Measurements from ENCODE around the gene STK35. TPM values are rescaled to one million over a fixed set of nuclear protein-coding genes. Genes with fewer than 3 reads are reported as not detected.

The STK35 gene
- total RNA-seq (1 to 10 TPM; 4.8 to 8.3 (median 5.4) TPM), polyA plus RNA-seq (1 to 10 TPM; 2.5 to 3.4 (median 2.7) TPM)
- long read RNA-seq, donor 1, partial matches to known transcripts, result 0 of 3 reads
- long read RNA-seq, donor 1, other reads (novel, unspliced or antisense), result 3 of 3 reads
- long read RNA-seq, donor 2, full-length matches to known transcripts, result 1 of 12 reads
- long read RNA-seq, donor 2, partial matches to known transcripts, result 3 of 12 reads
- long read RNA-seq, donor 2, other reads (novel, unspliced or antisense), result 8 of 12 reads

- no peaks in the 10 kb centered on the region for H3K27me3 ChIP-seq (ENCODE audit: insufficient read depth in 3 of 3, low read length in 2 of 3)
- H3K4me1 ChIP-seq, result peaks cover 33% of the 10 kb centered on the region
- peak within 1 kb of the TSS; percentile 99 for H3K27ac ChIP-seq
- no peak for DNase-seq
- WGBS, 3 donors, result 1 to 2% (median 2%) methylated on average over 32 of the region's 32 CpGs
- ATAC-seq, result peak; percentile 75 to 78 (median 76)
- peaks cover 0 to under 1% of the 10 kb centered on the region in 2 donors for H3K36me3 ChIP-seq (ENCODE audit: insufficient read depth in 1 of 2, low read depth in 1 of 2)
- TF ChIP-seq CTCF (IDR thresholded peaks at IDR 0.05), result no peak
- intact Hi-C loops (cut with DNase I), result loop anchor here (5.0 to 10.0 kb wide), 2 partner anchors 41 to 206 kb away; partner anchors contain the start of gene SIRPA (in 2 of the 2)
- no peaks in the 10 kb centered on the region for H3K9me3 ChIP-seq
- peak within 1 kb of the TSS; percentile 93 for H3K4me3 ChIP-seq
These were observed at the start of gene STK35 for GRCh38 chr20:2101057-2101864. TSS of gene STK35 (plus strand) at chr20:2101827. CDS start at chr20:2101882, 55 bp downstream.

DNA sequence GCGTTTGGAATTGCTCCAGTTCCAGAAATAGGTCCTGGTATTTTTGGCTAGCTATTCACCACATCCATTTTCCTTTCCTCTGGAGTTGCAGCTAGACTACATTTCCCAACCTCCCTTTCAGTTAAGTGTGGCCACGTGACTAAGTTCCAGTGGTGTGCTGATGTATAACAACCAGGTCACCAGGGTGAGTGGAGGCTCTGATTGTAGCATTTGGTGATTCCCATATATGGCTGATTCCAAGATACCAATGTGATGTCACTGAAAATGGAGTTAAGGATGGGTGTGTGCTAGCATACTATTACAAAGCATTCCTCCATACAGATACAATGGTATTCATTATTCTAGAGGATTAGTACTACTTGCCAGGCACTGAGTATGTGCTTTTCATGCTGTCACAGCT, 49.7 kb upstream of the STK35 start:
- peaks cover 0 to 4% (median 1%) of the 10 kb centered on the region in 3 donors for H3K27me3 ChIP-seq (ENCODE audit: insufficient read depth in 3 of 3, low read length in 2 of 3)
- no peak overlapping the region for H3K4me3 ChIP-seq
- WGBS, 3 donors, result 34 to 43% (median 36%) methylated on average over 2 of the region's 2 CpGs
- ATAC-seq, result no peak
- H3K4me1 ChIP-seq, result no peaks in the 10 kb centered on the region
- intact Hi-C loops (cut with DNase I), result no loop called here
- no peak for DNase-seq
- H3K9me3 ChIP-seq, result peaks cover 5% of the 10 kb centered on the region
- H3K27ac ChIP-seq, result no peak overlapping the region
- H3K36me3 ChIP-seq (ENCODE audit: insufficient read depth in 1 of 2, low read depth in 1 of 2), result no peaks in the 10 kb centered on the region
- TF ChIP-seq CTCF (IDR thresholded peaks at IDR 0.05), result no peak

GRCh38 chr20:2052741-2053140, 48.9 kb upstream of the STK35 start:
- intact Hi-C loops (cut with DNase I), result no loop called here
- H3K27me3 ChIP-seq (ENCODE audit: insufficient read depth in 3 of 3, low read length in 2 of 3), result peaks cover 0 to 4% (median 1%) of the 10 kb centered on the region in 3 donors
- WGBS, 3 donors, result 40 to 63% (median 44%) methylated on average over 1 of the region's 1 CpG
- no peak overlapping the region for H3K27ac ChIP-seq
- TF ChIP-seq CTCF (IDR thresholded peaks at IDR 0.05), result no peak
- no peak for DNase-seq
- ATAC-seq, result no peak
- H3K36me3 ChIP-seq (ENCODE audit: insufficient read depth in 1 of 2, low read depth in 1 of 2), result no peaks in the 10 kb centered on the region
- peaks cover 5% of the 10 kb centered on the region for H3K9me3 ChIP-seq
- H3K4me1 ChIP-seq, result no peaks in the 10 kb centered on the region
- H3K4me3 ChIP-seq, result no peak overlapping the region

DNA sequence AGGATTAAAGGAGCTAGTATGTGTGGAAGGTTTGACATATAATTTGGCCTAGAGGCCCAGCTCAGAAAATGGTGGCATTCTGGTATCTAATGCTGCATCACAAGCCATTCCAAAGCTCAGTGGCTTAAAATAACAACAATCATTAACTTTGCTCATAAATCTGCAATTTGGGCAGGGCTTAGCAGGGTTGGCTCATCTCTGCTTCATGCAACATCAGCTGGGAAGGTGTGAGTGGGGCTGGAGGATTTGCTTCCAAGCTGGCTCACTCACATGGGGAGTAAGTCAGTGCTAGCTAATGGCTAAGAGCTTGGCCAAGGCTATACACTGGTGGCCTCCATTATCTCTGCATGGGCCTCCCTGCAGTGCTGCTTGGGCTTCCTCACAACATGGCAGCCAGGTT, 48.0 kb upstream of the STK35 start:
- Histone ChIP-seq H3K27me3 (ENCODE audit: insufficient read depth in 3 of 3, low read length in 2 of 3) (peaks cover 0 to 2% (median 2%) of the 10 kb centered on the region in 3 donors), H3K4me3 (no peak overlapping the region), H3K9me3 (peaks cover 5% of the 10 kb centered on the region), H3K36me3 (ENCODE audit: insufficient read depth in 1 of 2, low read depth in 1 of 2) (no peaks in the 10 kb centered on the region), H3K4me1 (no peaks in the 10 kb centered on the region), H3K27ac (no peak overlapping the region)
- ATAC-seq (no peak), DNase-seq (no peak)
- intact Hi-C loops (cut with DNase I), result no loop called here
- no peak for TF ChIP-seq CTCF (IDR thresholded peaks at IDR 0.05)

Data from psoas muscle (tissue), 8 donors.